Skin epidermis (tissue), 12 donors: ENCODE results near the gene TMEM151A.

Experiments
- H3K27ac ChIP-seq, 21 experiments: fragments of 200-600 bp; sonication (generic) in 11 of 21; one replicate each; pipeline ENCODE4 v1.5.0; 2020; ENCODE audit warnings: mild to moderate bottlenecking in 3 of 21, inconsistent platforms in 2 of 21, moderate library complexity in 2 of 21
- H3K4me3 ChIP-seq, 7 experiments: fragments of 200-600 bp; sonication (generic) in 2 of 7; one replicate each; pipeline ENCODE4 v1.5.0; 2020; ENCODE audit warnings: inconsistent platforms in 2 of 7, mild to moderate bottlenecking in 2 of 7, moderate library complexity in 1 of 7

The TMEM151A gene

GRCh38 chr11:66281001-66281400, 10.7 kb upstream of the TMEM151A start:
- no peak overlapping the region for H3K4me3 ChIP-seq
- H3K27ac ChIP-seq = no peak overlapping the region

GRCh38 chr11:66281776-66282467, 9.8 kb upstream of the TMEM151A start:
- Histone ChIP-seq H3K27ac (no peak overlapping the region), H3K4me3 (no peak overlapping the region)

- Histone ChIP-seq H3K27ac (peak overlapping the region in 5 of 21 experiments; percentile 24 to 41 (median 31)), H3K4me3 (no peak overlapping the region)
Observed at GRCh38 chr11:66282468-66283455, 8.9 kb upstream of the TMEM151A start.

GRCh38 chr11:66283461-66284105, 8.1 kb upstream of the TMEM151A start:
- no peak overlapping the region for H3K4me3 ChIP-seq
- H3K27ac ChIP-seq = no peak overlapping the region

- Histone ChIP-seq H3K4me3 (no peak overlapping the region), H3K27ac (no peak overlapping the region)
Observed at GRCh38 chr11:66284526-66285078, 7.1 kb upstream of the TMEM151A start.

- Histone ChIP-seq H3K27ac (no peak overlapping the region), H3K4me3 (no peak overlapping the region)
Observed at GRCh38 chr11:66285250-66285947, 6.3 kb upstream of the TMEM151A start.

- H3K27ac ChIP-seq = no peak overlapping the region
Observed at GRCh38 chr11:66286699-66287098, 5.0 kb upstream of the TMEM151A start.

GRCh38 chr11:66287211-66287888, 4.3 kb upstream of the TMEM151A start:
- Histone ChIP-seq H3K4me3 (peak overlapping the region in 4 of 7 experiments; percentile 79 to 99 (median 83)), H3K27ac (peak overlapping the region in 4 of 21 experiments; percentile 86 to 98 (median 96))

More at GRCh38 chr11:66286699-66287098, 5.0 kb upstream of the TMEM151A start:
- H3K4me3 ChIP-seq = no peak overlapping the region

GRCh38 chr11:66287889-66288670, 3.6 kb upstream of the TMEM151A start:
- peak overlapping the region in 20 of 21 experiments; percentile 86 to 98 (median 94) for H3K27ac ChIP-seq

GRCh38 chr11:66288671-66289547, 2.8 kb upstream of the TMEM151A start, which contains the start of gene YIF1A:
Gene YIF1A (minus strand): TSS chr11:66289143. CDS start chr11:66288985, 158 bp downstream.
- Histone ChIP-seq H3K4me3 (peak within 1 kb of the TSS; percentile 77 to 99 (median 86)), H3K27ac (peak within 1 kb of the TSS; percentile 43 to 98 (median 94))

More at GRCh38 chr11:66287889-66288670, 3.6 kb upstream of the TMEM151A start:
- H3K4me3 ChIP-seq = peak overlapping the region; percentile 77 to 99 (median 86)

GRCh38 chr11:66289548-66290329, 2.0 kb upstream of the TMEM151A start:
- H3K27ac ChIP-seq = peak overlapping the region in 20 of 21 experiments; percentile 3 to 98 (median 84)
- H3K4me3 ChIP-seq = peak overlapping the region; percentile 77 to 99 (median 86)

GRCh38 chr11:66290330-66290621, 1.4 kb upstream of the TMEM151A start:
- Histone ChIP-seq H3K27ac (no peak overlapping the region), H3K4me3 (no peak overlapping the region)

GRCh38 chr11:66291303-66291705, 390 bp upstream of the TMEM151A start:
- H3K27ac ChIP-seq = no peak overlapping the region
- H3K4me3 ChIP-seq = peak overlapping the region in 3 of 7 experiments; percentile 22 to 36 (median 34)

GRCh38 chr11:66292543-66293332, 1.0 kb downstream of the TMEM151A start:
- H3K4me3 ChIP-seq = no peak overlapping the region

GRCh38 chr11:66293352-66293751, 1.7 kb downstream of the TMEM151A start:
- no peak overlapping the region for H3K27ac ChIP-seq
- no peak overlapping the region for H3K4me3 ChIP-seq

More at GRCh38 chr11:66292543-66293332, 1.0 kb downstream of the TMEM151A start:
- no peak overlapping the region for H3K27ac ChIP-seq
